Activated T-cell treated with anti-CD3 and anti-CD28 coated beads, Interleukin-2, amount 50 U/mL, for 72 hours (primary cell): Measurements from ENCODE around the gene MGME1. TPM values are rescaled to one million over a fixed set of nuclear protein-coding genes. Genes with fewer than 3 reads are reported as not detected.
"Not testable (repeated sequence)": the region's sequence is repeated elsewhere in the genome, so short reads cannot be mapped to it uniquely, and the experiment has no call there.

Experiments
- ATAC-seq, 2 donors: fragments of 150-1000 bp; cut with Tn5 transposase; replicated peaks in 1 of 2; 2 replicates each; pipeline ENCODE4 v1.10.0; 2021; ENCODE audit warnings: moderate library complexity in 2 of 2, mild to moderate bottlenecking in 1 of 2
- DNase-seq, 2 donors: peaks; one replicate each; pipeline ENCODE4 v3.0.0; 2021 to 2022; ENCODE audit warnings: mixed read lengths in 1 of 2
- H3K27ac Mint-ChIP-seq: one replicate; pipeline ENCODE4 v1.8.0; 2022; ENCODE audit warnings: mild to moderate bottlenecking, moderate library complexity, mixed read lengths
- H3K27me3 Mint-ChIP-seq: one replicate; pipeline ENCODE4 v1.8.0; 2022; ENCODE audit warnings: low read depth, mixed read lengths
- H3K36me3 Mint-ChIP-seq, 2 donors: one replicate each; pipeline ENCODE4 v1.8.0; 2022; ENCODE audit warnings: mixed read lengths in 2 of 2, mild to moderate bottlenecking in 1 of 2; ENCODE audit not compliant: insufficient read depth in 2 of 2
- H3K4me1 Mint-ChIP-seq: one replicate; pipeline ENCODE4 v1.8.0; 2022; ENCODE audit warnings: low read depth, mixed read lengths
- H3K4me3 Mint-ChIP-seq, 2 donors: one replicate each; pipeline ENCODE4 v1.8.0; 2022; ENCODE audit warnings: mild to moderate bottlenecking in 2 of 2, mixed read lengths in 2 of 2, moderate library complexity in 2 of 2
- H3K9me3 Mint-ChIP-seq, 2 donors: one replicate each; pipeline ENCODE4 v1.8.0; 2022; ENCODE audit warnings: mixed read lengths in 2 of 2
- total RNA-seq, 2 donors: library from RNA; stranded (reverse); gene quantifications; one replicate each; pipeline ENCODE4 v1.2.3, GENCODE V29; 2022

Gene MGME1
- total RNA-seq, 2 donors from 2014 or later: 41.1 to 47.0 TPM

DNA sequence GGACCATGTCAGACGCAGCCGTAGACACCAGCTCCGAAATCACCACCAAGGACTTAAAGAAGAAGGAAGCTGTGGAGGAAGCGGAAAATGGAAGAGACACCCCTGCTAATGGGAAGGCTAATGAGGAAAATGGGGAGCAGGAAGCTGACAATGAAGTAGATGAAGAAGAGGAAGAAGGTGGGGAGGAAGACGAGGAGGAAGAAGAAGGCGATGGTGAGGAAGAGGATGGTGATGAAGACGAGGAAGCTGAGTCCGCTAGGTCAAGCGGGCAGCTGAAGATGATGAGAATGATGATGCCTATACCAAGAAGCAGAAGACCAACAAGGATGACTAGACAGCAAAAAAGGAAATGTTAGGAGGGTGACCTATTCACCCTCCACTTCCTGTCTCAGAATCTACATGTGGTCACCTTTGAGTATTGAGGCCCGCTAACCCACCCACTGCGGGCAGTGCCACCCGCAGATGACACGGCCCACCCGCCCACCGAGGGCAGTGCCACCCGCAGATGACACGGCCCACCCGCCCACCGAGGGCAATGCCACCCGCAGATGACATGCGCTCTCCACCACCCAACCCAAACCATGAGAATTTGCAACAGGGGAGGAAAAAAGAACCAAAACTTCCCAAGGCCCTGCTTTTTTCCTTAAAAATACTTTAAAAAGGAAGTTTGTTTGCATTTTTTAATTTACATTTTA lies 43.3 kb downstream of the MGME1 start:
- no peaks in the 10 kb centered on the region for H3K9me3 Mint-ChIP-seq
- no peaks in the 10 kb centered on the region for H3K36me3 Mint-ChIP-seq
- no peak for ATAC-seq
- H3K27me3 Mint-ChIP-seq: no peaks in the 10 kb centered on the region
- no peak overlapping the region for H3K27ac Mint-ChIP-seq
- no peaks in the 10 kb centered on the region for H3K4me1 Mint-ChIP-seq
- H3K4me3 Mint-ChIP-seq: no peak overlapping the region
- no peak for DNase-seq

DNA sequence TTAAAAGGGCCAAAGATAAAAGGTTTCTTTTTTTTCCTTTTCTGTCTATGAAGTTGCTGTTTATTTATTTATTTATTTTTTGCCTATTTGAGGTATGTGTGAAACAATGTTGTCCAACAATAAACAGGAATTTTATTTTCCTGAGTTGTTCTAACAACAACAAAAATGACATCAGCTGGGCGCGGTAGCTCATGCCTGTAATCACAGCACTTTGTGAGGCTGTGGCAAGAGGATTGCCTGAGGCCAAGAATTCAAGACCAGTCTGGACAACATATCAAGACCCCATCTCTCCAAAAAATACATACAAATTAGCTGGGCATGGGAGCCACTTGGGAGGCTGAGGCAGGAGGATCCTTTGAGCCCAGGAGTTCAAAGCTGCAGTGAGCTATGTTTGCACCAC lies 44.1 kb downstream of the MGME1 start:
- Mint-ChIP-seq H3K36me3 (no peaks in the 10 kb centered on the region), H3K9me3 (no peaks in the 10 kb centered on the region), H3K27me3 (no peaks in the 10 kb centered on the region), H3K4me3 (no peak overlapping the region), H3K27ac (no peak overlapping the region), H3K4me1 (no peaks in the 10 kb centered on the region)
- DNase-seq: no peak
- no peak for ATAC-seq

- no peaks in the 10 kb centered on the region for H3K4me1 Mint-ChIP-seq
These were observed 45.6 kb downstream of the MGME1 start for GRCh38 chr20:18014411-18014810.

DNA sequence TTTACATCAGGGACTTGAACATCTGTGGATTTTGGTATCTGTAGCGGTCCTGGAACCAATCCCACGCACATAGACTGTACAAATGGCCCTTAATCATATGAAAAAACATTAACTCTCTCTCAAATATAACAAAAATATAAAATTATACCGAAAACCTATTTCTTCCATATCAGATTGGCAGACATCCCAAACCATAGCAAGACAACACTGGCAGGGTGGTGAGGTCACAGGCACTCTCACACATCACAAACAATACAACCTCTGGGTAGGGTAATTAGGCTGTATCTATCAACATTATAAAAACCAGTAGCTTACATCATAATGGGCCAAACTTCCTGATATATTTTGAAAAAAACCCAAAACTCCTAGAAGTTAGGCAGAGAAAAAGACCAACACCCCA lies 48.0 kb downstream of the MGME1 start:
- DNase-seq (no peak), ATAC-seq (no peak)
- H3K36me3 Mint-ChIP-seq: no peaks in the 10 kb centered on the region
- no peaks in the 10 kb centered on the region for H3K4me1 Mint-ChIP-seq
- no peak overlapping the region for H3K27ac Mint-ChIP-seq
- H3K4me3 Mint-ChIP-seq: no peak overlapping the region
- no peaks in the 10 kb centered on the region for H3K9me3 Mint-ChIP-seq
- H3K27me3 Mint-ChIP-seq: no peaks in the 10 kb centered on the region

More at GRCh38 chr20:18014411-18014810, 45.6 kb downstream of the MGME1 start:
- DNase-seq (no peak), ATAC-seq (no peak)
- no peak overlapping the region for H3K27ac Mint-ChIP-seq
- no peaks in the 10 kb centered on the region for H3K9me3 Mint-ChIP-seq
- no peaks in the 10 kb centered on the region for H3K27me3 Mint-ChIP-seq
- no peaks in the 10 kb centered on the region for H3K36me3 Mint-ChIP-seq
- H3K4me3 Mint-ChIP-seq: no peak overlapping the region

DNA sequence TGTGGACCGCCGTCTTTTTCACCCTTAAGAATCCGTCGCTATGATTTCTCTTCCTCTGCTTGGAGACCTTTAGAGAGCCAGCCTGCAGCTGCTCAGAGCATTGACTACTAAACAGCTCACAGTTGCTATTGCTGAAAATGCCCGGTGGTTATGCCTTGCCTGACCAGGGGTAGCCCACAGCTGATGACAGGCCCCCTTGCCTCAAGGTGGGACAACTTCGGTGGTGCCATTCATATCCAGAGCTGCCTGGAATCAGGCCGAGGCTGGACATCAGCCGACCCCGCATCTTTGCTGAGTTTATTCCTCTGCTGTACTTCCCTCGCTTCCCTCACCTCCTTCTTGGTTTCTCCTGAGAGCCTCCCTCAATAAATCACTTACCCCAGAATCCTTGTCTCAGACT lies 49.3 kb downstream of the MGME1 start:
- H3K4me3 Mint-ChIP-seq: no peak overlapping the region
- no peak overlapping the region for H3K27ac Mint-ChIP-seq
- H3K27me3 Mint-ChIP-seq: no peaks in the 10 kb centered on the region
- ATAC-seq (no peak), DNase-seq (no peak)
- no peaks in the 10 kb centered on the region for H3K4me1 Mint-ChIP-seq
- no peaks in the 10 kb centered on the region for H3K36me3 Mint-ChIP-seq
- H3K9me3 Mint-ChIP-seq: no peaks in the 10 kb centered on the region

GRCh38 chr20:18019068-18019467 lies 50.2 kb downstream of the MGME1 start:
- Mint-ChIP-seq H3K4me1 (no peaks in the 10 kb centered on the region), H3K27ac (no peak overlapping the region), H3K4me3 (no peak overlapping the region), H3K36me3 (no peaks in the 10 kb centered on the region), H3K27me3 (no peaks in the 10 kb centered on the region), H3K9me3 (no peaks in the 10 kb centered on the region)
- peak; percentile 46 to 60 for ATAC-seq
- DNase-seq: peak in 1 of 2 donors; percentile 25

DNA sequence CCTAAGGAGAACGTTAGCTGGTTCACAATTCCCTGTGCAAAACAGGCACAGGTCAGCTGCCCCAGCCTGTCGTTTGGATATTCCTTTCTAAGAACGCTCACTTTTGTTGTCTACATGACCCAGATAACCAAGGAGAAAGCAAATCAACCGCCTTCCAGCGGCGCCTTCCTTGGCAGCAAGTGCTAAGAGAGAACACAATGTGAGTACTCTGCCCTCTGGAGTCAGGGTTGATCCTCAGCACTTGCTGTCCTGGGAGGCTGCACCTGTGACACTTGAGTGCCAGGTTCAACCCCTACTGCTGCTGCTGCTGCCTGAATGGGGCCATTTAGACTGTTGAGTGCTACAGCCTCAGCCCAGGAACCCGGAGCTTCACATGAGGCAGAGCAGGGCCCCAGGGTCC lies 52.1 kb downstream of the MGME1 start:
- ATAC-seq (no peak), DNase-seq (no peak)
- no peaks in the 10 kb centered on the region for H3K36me3 Mint-ChIP-seq
- no peaks in the 10 kb centered on the region for H3K9me3 Mint-ChIP-seq
- no peaks in the 10 kb centered on the region for H3K27me3 Mint-ChIP-seq
- no peaks in the 10 kb centered on the region for H3K4me1 Mint-ChIP-seq
- no peak overlapping the region for H3K4me3 Mint-ChIP-seq
- no peak overlapping the region for H3K27ac Mint-ChIP-seq

- DNase-seq (no peak), ATAC-seq (no peak)
- Mint-ChIP-seq H3K9me3 (no peaks in the 10 kb centered on the region), H3K36me3 (no peaks in the 10 kb centered on the region), H3K4me3 (no peak overlapping the region), H3K27ac (no peak overlapping the region), H3K4me1 (no peaks in the 10 kb centered on the region), H3K27me3 (no peaks in the 10 kb centered on the region)
These were observed 55.8 kb downstream of the MGME1 start for GRCh38 chr20:18024606-18025127.

DNA sequence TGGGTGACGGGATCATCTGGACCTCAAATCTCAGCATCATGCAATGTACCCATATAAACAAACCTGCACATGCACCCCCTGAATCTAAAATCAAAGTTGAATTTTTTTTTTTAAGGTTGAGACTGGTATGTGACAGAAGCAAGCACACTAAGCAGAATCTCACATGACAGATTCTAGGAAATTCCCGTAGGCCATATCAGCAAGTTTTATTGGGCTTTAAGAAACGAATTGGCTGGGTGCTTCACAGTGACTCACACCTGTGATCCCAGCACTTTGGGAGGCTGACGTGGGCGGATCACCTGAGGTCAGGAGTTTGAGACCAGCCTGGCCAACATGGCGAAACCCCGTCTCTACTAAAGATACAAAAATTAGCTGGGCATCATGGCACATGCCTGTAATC lies 58.2 kb downstream of the MGME1 start:
- ATAC-seq, H3K4me1 Mint-ChIP-seq, H3K27ac Mint-ChIP-seq, H3K27me3 Mint-ChIP-seq, H3K9me3 Mint-ChIP-seq, H3K36me3 Mint-ChIP-seq, DNase-seq, H3K4me3 Mint-ChIP-seq: not testable (repeated sequence)

DNA sequence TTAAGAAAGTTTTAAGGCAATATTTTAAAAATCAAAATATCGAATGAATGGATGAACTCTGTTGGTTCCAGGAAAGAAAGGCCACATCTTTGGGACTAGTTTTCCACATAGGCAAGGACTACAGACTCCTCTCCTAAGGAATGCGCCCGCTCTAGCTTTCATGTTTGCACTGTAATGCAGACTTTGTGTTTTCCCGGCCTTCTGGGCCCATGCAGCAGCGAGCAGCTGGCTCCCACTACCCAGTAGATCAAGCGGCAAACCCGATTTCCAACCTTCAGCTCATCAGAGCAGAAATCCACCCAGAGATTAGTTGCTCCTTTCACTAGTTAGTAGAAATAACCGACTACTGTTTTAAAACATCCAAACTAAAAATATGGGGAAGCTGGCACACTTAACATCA lies 61.2 kb downstream of the MGME1 start:
- H3K27me3 Mint-ChIP-seq: no peaks in the 10 kb centered on the region
- no peak for ATAC-seq
- DNase-seq: no peak
- H3K27ac Mint-ChIP-seq: no peak overlapping the region
- H3K36me3 Mint-ChIP-seq: no peaks in the 10 kb centered on the region
- H3K4me3 Mint-ChIP-seq: no peak overlapping the region
- no peaks in the 10 kb centered on the region for H3K9me3 Mint-ChIP-seq
- H3K4me1 Mint-ChIP-seq: no peaks in the 10 kb centered on the region

DNA sequence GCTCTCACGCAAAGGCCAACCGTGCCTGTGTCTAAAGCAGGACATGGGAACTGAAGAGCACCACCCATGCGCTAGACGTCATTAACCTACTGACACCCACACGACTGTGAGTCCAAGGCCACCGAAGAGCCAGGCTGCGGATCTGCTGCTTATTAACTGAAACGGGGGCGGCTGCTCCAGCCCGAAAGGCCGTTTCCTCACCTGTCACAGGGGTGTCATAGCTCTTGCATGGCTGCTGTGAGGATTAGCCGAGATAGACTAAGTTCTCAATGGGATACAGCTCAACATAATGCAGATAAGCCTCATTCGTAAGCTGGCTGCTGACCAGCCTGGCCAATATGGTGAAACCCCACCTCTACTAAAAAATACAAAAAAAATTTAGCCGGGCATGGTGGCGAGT lies 62.2 kb downstream of the MGME1 start:
- H3K4me3 Mint-ChIP-seq: no peak overlapping the region
- no peak overlapping the region for H3K27ac Mint-ChIP-seq
- H3K9me3 Mint-ChIP-seq: no peaks in the 10 kb centered on the region
- no peak for ATAC-seq
- no peaks in the 10 kb centered on the region for H3K27me3 Mint-ChIP-seq
- no peaks in the 10 kb centered on the region for H3K36me3 Mint-ChIP-seq
- H3K4me1 Mint-ChIP-seq: no peaks in the 10 kb centered on the region
- DNase-seq: no peak

DNA sequence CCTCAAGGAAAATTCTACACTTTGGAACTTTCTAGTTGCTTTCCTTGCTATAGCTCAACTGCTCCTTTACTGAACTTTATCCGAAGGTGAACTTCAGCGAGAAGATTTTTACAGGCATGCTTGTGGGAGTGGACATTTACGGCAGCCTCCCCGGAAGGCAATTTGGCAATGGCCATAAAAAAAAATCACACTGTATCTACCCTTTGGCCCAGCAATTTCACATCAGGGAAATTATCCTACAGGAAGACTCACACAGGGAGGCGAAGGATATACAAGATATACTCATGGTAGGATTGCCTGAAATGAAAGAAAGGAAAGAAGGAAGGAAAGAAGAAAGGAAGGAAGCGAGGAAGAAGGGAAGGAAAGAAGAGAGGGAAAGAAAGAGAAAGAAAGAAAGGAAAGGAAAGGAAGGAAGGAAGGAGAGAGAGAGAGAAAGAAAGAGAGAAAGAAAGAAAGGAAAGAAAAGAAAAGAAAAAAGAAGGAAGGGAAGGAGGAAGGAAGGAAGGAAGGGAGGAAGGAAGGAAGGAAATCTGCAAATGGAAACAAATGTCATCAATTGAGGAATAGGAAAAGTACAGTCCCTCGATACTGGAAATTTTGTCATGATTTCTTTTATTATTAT lies 63.2 kb downstream of the MGME1 start:
- no peaks in the 10 kb centered on the region for H3K27me3 Mint-ChIP-seq
- no peaks in the 10 kb centered on the region for H3K36me3 Mint-ChIP-seq
- H3K4me1 Mint-ChIP-seq: no peaks in the 10 kb centered on the region
- H3K4me3 Mint-ChIP-seq: no peak overlapping the region
- no peaks in the 10 kb centered on the region for H3K9me3 Mint-ChIP-seq
- H3K27ac Mint-ChIP-seq: no peak overlapping the region
- ATAC-seq: no peak
- DNase-seq: no peak

DNA sequence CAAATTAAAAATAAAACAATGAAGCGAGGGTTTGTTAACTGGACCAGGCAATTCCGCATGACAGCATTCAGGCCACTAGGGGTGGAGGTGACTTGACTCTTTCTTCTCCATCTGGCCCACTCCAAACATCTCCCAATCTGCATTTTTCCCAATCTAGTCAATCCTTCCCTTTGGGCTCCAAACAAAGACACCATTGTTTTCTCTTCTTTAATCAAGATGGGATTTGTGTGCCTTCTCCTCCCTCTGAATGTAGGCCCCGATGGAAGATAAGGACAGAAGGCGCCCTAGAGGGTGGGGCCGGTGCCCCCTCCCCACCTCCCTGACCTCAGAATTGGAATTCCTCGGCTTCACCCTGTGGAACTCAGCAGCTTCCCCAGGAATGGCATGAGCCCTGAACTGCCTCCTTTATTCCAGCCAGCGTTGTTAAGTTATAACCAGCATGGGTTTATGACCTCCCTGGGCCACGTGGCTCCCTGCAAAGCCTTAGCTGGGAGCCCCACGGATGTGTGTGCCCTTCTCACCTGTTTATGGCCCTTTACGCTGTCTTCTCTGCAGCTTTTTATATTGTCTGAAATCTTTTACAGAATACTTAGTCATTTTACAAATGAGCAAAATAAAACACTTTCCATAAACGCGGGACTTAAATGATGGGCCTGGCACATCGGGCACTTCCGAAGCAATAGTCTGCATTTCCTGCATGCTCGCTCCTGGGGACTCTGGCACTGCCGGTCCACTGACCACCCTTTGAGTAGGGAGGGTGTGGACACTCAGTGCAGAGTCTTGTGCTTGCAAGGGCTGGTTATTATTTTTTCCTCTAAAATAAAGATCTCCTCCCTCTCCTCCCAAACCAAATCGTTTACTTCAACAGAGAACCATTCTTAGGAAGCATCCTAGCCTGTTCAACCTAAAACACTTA lies 64.4 kb downstream of the MGME1 start:
- ATAC-seq: no peak

More for the DNA sequence above, 64.4 kb downstream of the MGME1 start:
- Mint-ChIP-seq H3K4me3 (no peak overlapping the region), H3K4me1 (no peaks in the 10 kb centered on the region), H3K27ac (no peak overlapping the region), H3K9me3 (no peaks in the 10 kb centered on the region), H3K36me3 (no peaks in the 10 kb centered on the region), H3K27me3 (no peaks in the 10 kb centered on the region)
- no peak for DNase-seq
